Breast epithelium (tissue), 4 donors: ENCODE data around the gene GANAB. TPM values are rescaled to one million over a fixed set of nuclear protein-coding genes. Genes with fewer than 3 reads are reported as not detected.

Experiments
- DNase-seq, 2 donors: peaks; one replicate each; pipeline ENCODE4 v3.0.0-alpha.2; 2019; ENCODE audit warnings: low spot score in 2 of 2
- H3K27ac ChIP-seq, 2 donors: fragments of 200-600 bp; sonication (generic) in 1 of 2; one replicate each; pipeline ENCODE4 v1.5.1; 2016 to 2019; ENCODE audit warnings: mild to moderate bottlenecking in 1 of 2
- H3K27me3 ChIP-seq, 2 donors: fragments of 200-600 bp; sonication (generic) in 1 of 2; one replicate each; pipeline versions ENCODE4 v1.5.1 to v1.6.0; 2017 to 2019; ENCODE audit warnings: control low read depth in 1 of 2, mild to moderate bottlenecking in 1 of 2
- H3K36me3 ChIP-seq: fragments of 200-600 bp; one replicate; pipeline ENCODE4 v1.5.1; 2019
- H3K4me1 ChIP-seq, 2 donors: fragments of 200-600 bp; sonication (generic); one replicate each; pipeline ENCODE4 v1.5.1; 2016 to 2019; ENCODE audit warnings: control low read depth in 1 of 2
- H3K4me3 ChIP-seq, 3 donors: fragments of 200-600 bp; sonication (generic); 1 replicate in 2 of 3; 2 replicates in 1 of 3; pipeline ENCODE4 v1.5.1; 2016 to 2019; ENCODE audit warnings: mild to moderate bottlenecking in 3 of 3, moderate library complexity in 2 of 3
- H3K9me3 ChIP-seq, 2 donors: fragments of 200-600 bp; sonication (generic) in 1 of 2; one replicate each; pipeline ENCODE4 v1.5.1; 2016 to 2019; ENCODE audit warnings: control low read depth in 1 of 2
- CTCF ChIP-seq, 3 donors: fragments of 450-650 bp; IDR thresholded peaks; one replicate each; pipeline ENCODE4 v1.5.1; 2016 to 2017; ENCODE audit warnings: antibody characterized with exemption in 3 of 3, mild to moderate bottlenecking in 3 of 3, moderate library complexity in 3 of 3
- POLR2A ChIP-seq: fragments of 450-650 bp; IDR thresholded peaks from one replicate; pipeline ENCODE4 v1.6.1; 2016; ENCODE audit warnings: antibody characterized with exemption, mild to moderate bottlenecking, moderate library complexity
- POLR2AphosphoS5 ChIP-seq, 3 donors: sonication (generic); formaldehyde crosslinking; IDR thresholded peaks; one replicate each; pipeline ENCODE4 v1.6.1; 2017; ENCODE audit warnings: antibody characterized with exemption in 3 of 3
- intact Hi-C: fragments of 100-400 bp; cut with DNase I; formaldehyde crosslinking; loops from one replicate; pipeline ENCODE4 v1.15.1; 2023; ENCODE audit warnings: low total_unique reads
- total RNA-seq, 3 donors: library from RNA; depleted of rRNA; stranded (reverse); fragments of >200 nt; gene quantifications; one replicate each; pipeline ENCODE4 v1.1.0, GENCODE V29; 2016

Gene GANAB
- total RNA-seq, 3 donors from 2014 or later: 114 to 116 (median 116) TPM

- Histone ChIP-seq H3K27me3 (no peaks in the 10 kb centered on the region), H3K4me3 (peak within 1 kb of the TSS; percentile 77 to 84 (median 80)), H3K9me3 (no peaks in the 10 kb centered on the region), H3K4me1 (peaks cover 4 to 16% of the 10 kb centered on the region in 2 donors), H3K27ac (peak within 1 kb of the TSS; percentile 90 to 93), H3K36me3 (no peaks in the 10 kb centered on the region)
- DNase-seq: peak; percentile 72 to 75
- TF ChIP-seq POLR2A (peak; percentile 49), CTCF (IDR thresholded peaks at IDR 0.05) (no peak), POLR2AphosphoS5 (IDR thresholded peaks at IDR 0.05) (peak; percentile 34 to 69 (median 50))
- intact Hi-C loops: loop anchor here (1.0 kb wide), 1 partner anchor 23 kb away; no protein-coding TSS in a partner anchor
These were observed 25.4 kb upstream of the GANAB start, which contains the start of the genes LBHD1 and UQCC3 for GRCh38 chr11:62671608-62672389. TSS of gene LBHD1 (minus strand) at chr11:62672267. CDS start at chr11:62670031, 2,236 bp downstream. TSS of gene UQCC3 (plus strand) at chr11:62671673. CDS start at chr11:62671746, 73 bp downstream.

GRCh38 chr11:62671236-62671607, 24.8 kb upstream of the GANAB start:
- Histone ChIP-seq H3K27ac (peak overlapping the region; percentile 90 to 93), H3K4me1 (peaks cover 10 to 22% of the 10 kb centered on the region in 2 donors), H3K36me3 (no peaks in the 10 kb centered on the region), H3K9me3 (no peaks in the 10 kb centered on the region), H3K27me3 (no peaks in the 10 kb centered on the region), H3K4me3 (peak overlapping the region; percentile 77 to 84 (median 80))
- TF ChIP-seq POLR2AphosphoS5 (IDR thresholded peaks at IDR 0.05) (no peak), CTCF (IDR thresholded peaks at IDR 0.05) (no peak), POLR2A (no peak)
- intact Hi-C loops: no loop called here
- DNase-seq: no peak

- intact Hi-C loops: no loop called here
- DNase-seq: no peak
- no peak overlapping the region for H3K27ac ChIP-seq
These were observed 23.2 kb upstream of the GANAB start for GRCh38 chr11:62669420-62670161.

GRCh38 chr11:62667460-62667859, 21.0 kb upstream of the GANAB start:
- intact Hi-C loops: no loop called here
- Histone ChIP-seq H3K9me3 (no peaks in the 10 kb centered on the region), H3K27me3 (no peaks in the 10 kb centered on the region), H3K4me3 (peak overlapping the region in 1 of 3 donors; percentile 83), H3K36me3 (no peaks in the 10 kb centered on the region), H3K4me1 (peaks cover 10 to 19% of the 10 kb centered on the region in 2 donors), H3K27ac (peak overlapping the region in 1 of 2 donors; percentile 5)
- DNase-seq: no peak
- TF ChIP-seq POLR2A (no peak), POLR2AphosphoS5 (IDR thresholded peaks at IDR 0.05) (no peak), CTCF (IDR thresholded peaks at IDR 0.05) (no peak)

More at GRCh38 chr11:62669420-62670161, 23.2 kb upstream of the GANAB start:
- TF ChIP-seq POLR2A (no peak), POLR2AphosphoS5 (IDR thresholded peaks at IDR 0.05) (no peak), CTCF (IDR thresholded peaks at IDR 0.05) (no peak)
- Histone ChIP-seq H3K27me3 (no peaks in the 10 kb centered on the region), H3K4me1 (peaks cover 10 to 23% of the 10 kb centered on the region in 2 donors), H3K4me3 (no peak overlapping the region), H3K9me3 (no peaks in the 10 kb centered on the region), H3K36me3 (no peaks in the 10 kb centered on the region)
